Glomerular endothelial cell (primary cell): ENCODE results near the gene CFAP119. TPM values are rescaled to one million over a fixed set of nuclear protein-coding genes. Genes with fewer than 3 reads are reported as not detected.

Source experiments
- DNase-seq: peaks from one replicate; pipeline ENCODE4 v3.0.0-alpha.2; 2011; ENCODE audit warnings: low read depth, low spot score; ENCODE audit errors: extremely low read depth
- total RNA-seq: library from RNA; depleted of rRNA; stranded (reverse); fragments of >200 nt; gene quantifications from 2 replicates; pipeline ENCODE4 v1.2.3, GENCODE V29; 2015

The CFAP119 gene
- total RNA-seq, 1 donor from 2014 or later: 6.5 TPM

- DNase-seq: no peak
These were observed 46.0 kb downstream of the CFAP119 start for GRCh38 chr16:30715750-30716445.

GRCh38 chr16:30711712-30712111 is 50.1 kb downstream of the CFAP119 start:
- DNase-seq: no peak

DNA sequence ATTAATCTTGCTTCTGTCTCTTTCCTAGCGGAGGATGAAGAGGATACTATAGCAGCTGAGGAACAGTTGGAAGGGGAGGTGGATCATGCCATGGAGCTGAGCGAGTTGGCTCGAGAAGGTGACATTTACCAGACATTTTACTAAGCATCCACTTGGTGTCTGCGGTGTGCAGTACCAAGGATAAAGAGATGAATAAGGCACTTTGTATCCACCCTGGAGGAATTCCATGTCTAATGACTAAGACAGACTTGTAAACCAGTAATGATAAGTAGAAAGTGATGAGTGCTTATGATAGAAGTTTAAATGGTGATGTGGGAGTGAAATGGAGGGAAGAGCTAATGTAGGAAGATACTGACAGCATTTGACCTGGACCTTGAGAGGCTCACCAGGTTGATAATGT is 50.9 kb downstream of the CFAP119 start:
- no peak for DNase-seq

Other genes with a start within 250 kb of the CFAP119 start
- gene ZNF768, start 235.5 kb downstream of the CFAP119 start, total RNA-seq: 31.9 and 36.2 TPM in 2 replicates
- gene ZNF747, start 227.2 kb downstream of the CFAP119 start, total RNA-seq: 6.0 and 6.1 TPM in 2 replicates
- 9.9 and 12.5 TPM in 2 replicates for gene ZNF764, start 203.7 kb downstream of the CFAP119 start, total RNA-seq
- gene ZNF688, start 190.3 kb downstream of the CFAP119 start, total RNA-seq: 11.1 and 12.4 TPM in 2 replicates
- 5.8 and 11.2 TPM in 2 replicates for gene ZNF785, start 176.4 kb downstream of the CFAP119 start, total RNA-seq
- gene ZNF689, start 151.7 kb downstream of the CFAP119 start, total RNA-seq: 9.0 and 11.4 TPM in 2 replicates
- gene PRR14, start 111.1 kb downstream of the CFAP119 start, total RNA-seq: 22.4 and 38.1 TPM in 2 replicates
- gene FBRS, start 103.6 kb downstream of the CFAP119 start, total RNA-seq: 34.3 and 64.9 TPM in 2 replicates
- gene SRCAP, start 62.9 kb downstream of the CFAP119 start, total RNA-seq: 19.8 and 49.5 TPM in 2 replicates
- 17.6 and 25.3 TPM in 2 replicates for gene PHKG2, start 13.6 kb downstream of the CFAP119 start, total RNA-seq
- gene RNF40, start 260 bp upstream of the CFAP119 start, total RNA-seq: 100.0 and 115 TPM in 2 replicates
- 12.1 and 17.5 TPM in 2 replicates for gene ZNF629, start 25.1 kb upstream of the CFAP119 start, total RNA-seq
- 44.5 and 54.5 TPM in 2 replicates for gene BCL7C, start 132.0 kb upstream of the CFAP119 start, total RNA-seq
- gene CTF1, start 134.6 kb upstream of the CFAP119 start, total RNA-seq: 0.19 and 0.53 TPM in 2 replicates
- gene FBXL19, start 161.5 kb upstream of the CFAP119 start, total RNA-seq: 29.5 and 29.9 TPM in 2 replicates
- gene ORAI3, start 187.0 kb upstream of the CFAP119 start, total RNA-seq: 40.0 and 47.3 TPM in 2 replicates
- 12.5 and 24.6 TPM in 2 replicates for gene SETD1A, start 195.7 kb upstream of the CFAP119 start, total RNA-seq
- gene HSD3B7, start 223.1 kb upstream of the CFAP119 start, total RNA-seq: 7.8 and 12.7 TPM in 2 replicates
- gene STX1B, start 248.6 kb upstream of the CFAP119 start, total RNA-seq: 0.41 and 2.6 TPM in 2 replicates